SU-DHL-6 (cell line): Measurements from ENCODE around the gene TAL1.

ENCODE experiments used
- EZH2phosphoT487 ChIP-seq: fragments of 200-600 bp; sonication (generic), shearing (Covaris generic); conservative IDR thresholded peaks from 2 replicates; pipeline ENCODE4 v1.6.1; 2018; ENCODE audit warnings: mild to moderate bottlenecking, antibody characterized with exemption, low read length, moderate library complexity, mixed read lengths
- TF ChIP-seq, protein P1 (sequence below): fragments of 200-600 bp; sonication (generic); IDR thresholded peaks from one replicate; pipeline ENCODE4 v1.5.1; 2017; ENCODE audit warnings: antibody characterized with exemption, mild to moderate bottlenecking, low read length, moderate library complexity; ENCODE audit not compliant: insufficient read depth, poor library complexity, severe bottlenecking

DNA sequence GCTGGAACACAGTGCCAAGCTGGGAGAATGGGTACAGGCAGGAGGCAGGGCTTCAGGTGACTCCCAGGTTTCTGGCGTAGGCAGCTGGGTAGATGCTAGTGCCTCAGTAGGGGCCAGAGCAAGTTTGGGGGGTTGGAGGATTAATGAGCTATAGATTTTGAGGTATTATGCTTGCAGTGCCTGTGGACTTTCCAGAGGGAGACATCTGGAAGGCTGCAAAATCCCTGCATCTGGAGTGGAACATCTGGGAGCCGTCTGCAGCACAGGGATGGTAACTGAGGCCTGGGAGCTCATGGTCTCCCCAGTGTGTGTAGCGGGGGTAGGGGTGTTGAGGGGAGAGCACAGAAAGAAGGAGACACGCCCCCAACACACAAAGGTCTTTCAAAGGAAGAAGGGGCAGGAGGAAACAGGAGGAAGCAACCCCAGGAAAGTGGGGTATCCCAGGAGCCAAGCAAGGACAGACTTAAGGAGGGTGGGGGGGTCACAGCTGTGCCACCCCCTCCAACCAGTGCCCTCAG is 40.0 kb downstream of the TAL1 start:
- TF ChIP-seq, protein P1, sequence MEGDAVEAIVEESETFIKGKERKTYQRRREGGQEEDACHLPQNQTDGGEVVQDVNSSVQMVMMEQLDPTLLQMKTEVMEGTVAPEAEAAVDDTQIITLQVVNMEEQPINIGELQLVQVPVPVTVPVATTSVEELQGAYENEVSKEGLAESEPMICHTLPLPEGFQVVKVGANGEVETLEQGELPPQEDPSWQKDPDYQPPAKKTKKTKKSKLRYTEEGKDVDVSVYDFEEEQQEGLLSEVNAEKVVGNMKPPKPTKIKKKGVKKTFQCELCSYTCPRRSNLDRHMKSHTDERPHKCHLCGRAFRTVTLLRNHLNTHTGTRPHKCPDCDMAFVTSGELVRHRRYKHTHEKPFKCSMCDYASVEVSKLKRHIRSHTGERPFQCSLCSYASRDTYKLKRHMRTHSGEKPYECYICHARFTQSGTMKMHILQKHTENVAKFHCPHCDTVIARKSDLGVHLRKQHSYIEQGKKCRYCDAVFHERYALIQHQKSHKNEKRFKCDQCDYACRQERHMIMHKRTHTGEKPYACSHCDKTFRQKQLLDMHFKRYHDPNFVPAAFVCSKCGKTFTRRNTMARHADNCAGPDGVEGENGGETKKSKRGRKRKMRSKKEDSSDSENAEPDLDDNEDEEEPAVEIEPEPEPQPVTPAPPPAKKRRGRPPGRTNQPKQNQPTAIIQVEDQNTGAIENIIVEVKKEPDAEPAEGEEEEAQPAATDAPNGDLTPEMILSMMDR = no peak
- TF ChIP-seq EZH2phosphoT487 = no peak
